Stimulated activated CD4-positive, alpha-beta T cell treated with anti-CD3 and anti-CD28 coated beads, TNF-alpha, amount 100 ng/mL, for 48 hours (primary cell): ENCODE results near the gene LARP1B.
"Not testable (repeated sequence)": the region's sequence is repeated elsewhere in the genome, so short reads cannot be mapped to it uniquely, and the experiment has no call there.

ENCODE experiments used
- DNase-seq, 3 donors: peaks; one replicate each; pipeline ENCODE4 v3.0.0-alpha.2; 2020; ENCODE audit warnings: low read depth in 3 of 3

The LARP1B gene

DNA sequence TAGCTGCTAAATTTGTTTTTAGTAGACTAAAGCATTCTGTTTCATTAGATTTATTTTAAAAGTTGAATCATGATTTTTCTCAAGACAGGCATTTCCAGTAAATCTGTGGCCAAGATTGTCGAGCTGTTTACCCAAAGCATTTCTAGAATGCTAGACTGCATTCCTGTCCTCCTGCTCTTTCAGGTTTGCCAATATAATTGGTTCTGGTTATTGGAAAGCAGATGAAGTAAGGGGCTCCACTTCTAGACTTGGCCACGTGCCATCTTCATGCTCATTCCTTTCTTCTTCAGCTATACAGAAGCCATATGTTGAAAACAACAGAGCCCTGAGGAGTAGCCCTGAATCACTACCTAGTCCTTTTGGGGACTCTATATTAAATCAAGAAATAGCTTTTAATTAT, 164.0 kb downstream of the LARP1B start:
- DNase-seq = no peak

DNA sequence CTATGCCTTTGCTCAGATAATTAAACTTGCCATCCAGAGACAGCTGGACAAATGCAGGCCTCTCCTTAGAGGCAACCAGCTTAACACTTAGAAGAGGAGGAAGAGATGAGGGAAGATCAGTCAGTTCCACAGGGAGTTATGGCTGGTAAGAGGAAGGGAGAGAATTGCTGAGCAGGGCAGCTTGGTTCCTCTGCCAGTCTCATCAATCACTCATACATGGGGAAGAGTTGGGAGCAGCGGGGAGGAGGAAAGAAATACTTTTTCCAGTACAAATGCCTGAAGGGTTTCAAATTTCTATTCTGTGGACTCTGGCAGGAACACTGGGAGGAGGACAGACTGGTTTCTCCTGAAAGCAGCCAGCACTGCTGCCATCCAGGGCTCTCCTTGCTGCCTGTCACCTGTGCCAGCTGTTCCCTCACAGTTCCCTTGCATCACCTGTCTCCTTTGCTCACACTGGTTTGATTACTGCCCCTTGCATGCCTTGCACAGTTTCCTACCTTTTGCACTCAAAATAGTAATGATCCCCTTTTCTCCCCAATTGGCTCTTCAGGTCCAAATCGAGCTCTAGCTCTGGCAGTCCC, 167.0 kb downstream of the LARP1B start:
- no peak for DNase-seq

DNA sequence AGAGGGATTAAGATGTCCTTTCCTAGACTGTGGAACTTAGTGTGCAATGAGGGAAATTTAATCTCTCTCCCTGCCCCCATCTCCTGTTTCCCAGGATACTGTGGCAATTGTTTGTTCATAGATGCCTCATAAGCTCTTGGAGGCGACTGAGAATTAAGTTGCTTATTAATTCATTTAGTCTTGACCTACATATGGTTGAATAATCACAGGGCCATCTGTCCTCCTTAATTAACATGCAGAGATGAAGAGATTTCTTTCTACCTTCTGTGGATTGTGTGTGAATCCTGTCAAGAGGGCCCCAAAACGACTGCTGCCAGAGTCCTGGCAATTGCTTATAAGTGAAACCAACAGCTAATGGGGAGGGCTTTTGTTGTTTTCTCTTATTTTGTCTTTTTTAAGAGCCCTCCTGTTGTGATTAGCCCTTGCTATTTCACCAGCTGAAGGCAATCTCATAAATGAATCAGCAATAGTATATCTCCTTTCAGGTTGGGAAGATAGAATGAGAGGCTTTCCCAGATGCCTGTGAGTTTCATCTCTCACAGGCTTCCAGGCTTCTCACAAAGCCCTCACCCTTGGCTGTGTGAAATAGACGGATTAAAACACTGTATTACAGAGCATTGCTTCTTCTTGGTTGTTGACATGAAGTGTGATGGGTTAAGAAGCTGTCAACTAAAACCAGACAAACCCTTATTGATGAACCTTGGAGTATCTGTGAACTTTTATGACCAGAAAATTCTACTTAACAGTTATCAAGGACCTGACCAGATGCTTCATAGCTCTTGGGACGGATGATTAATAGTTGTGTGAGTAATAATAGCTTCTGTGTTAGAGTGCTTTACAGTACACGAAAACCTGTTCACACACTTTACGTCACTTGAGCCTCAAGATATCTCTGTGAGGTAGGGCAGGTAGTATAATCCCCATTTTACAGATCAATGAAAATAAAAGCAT, 168.0 kb downstream of the LARP1B start:
- DNase-seq = no peak

DNA sequence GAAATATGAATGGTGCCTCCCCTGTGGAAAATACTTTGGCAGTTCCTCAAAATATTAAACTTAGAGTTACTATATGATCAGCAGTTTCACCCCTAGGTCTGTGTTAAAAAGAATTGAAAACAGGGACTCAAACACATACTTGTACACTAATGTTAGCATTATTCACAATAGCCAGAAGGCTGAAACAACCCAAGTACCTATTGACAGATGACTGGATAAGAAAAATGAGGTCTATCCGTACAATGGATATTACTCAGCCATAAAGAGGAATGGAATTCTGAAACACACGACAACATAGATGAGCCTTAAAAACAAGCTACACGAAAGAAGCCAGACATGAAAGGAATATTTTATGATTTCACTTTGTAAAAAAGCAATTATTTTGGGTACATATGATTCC, 171.6 kb downstream of the LARP1B start:
- no peak for DNase-seq

DNA sequence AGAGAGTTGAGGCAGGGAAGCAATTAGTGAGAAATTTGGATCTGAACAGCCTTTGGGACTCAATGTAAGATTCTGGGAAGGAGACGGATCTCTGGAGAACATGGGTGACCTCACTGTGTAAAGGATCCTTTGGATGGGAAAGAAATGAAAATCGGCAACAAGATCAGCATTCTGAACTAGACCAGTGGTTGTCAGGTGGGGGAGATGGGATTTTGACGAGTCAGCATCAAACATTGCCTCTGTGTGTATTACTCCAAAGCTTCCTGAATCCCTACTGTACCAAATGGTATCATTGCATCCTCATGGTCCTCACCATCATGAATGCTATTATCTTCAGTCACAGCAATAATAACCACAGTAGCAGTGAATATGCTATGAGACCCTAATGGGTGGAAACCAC, 173.7 kb downstream of the LARP1B start:
- DNase-seq = no peak

DNA sequence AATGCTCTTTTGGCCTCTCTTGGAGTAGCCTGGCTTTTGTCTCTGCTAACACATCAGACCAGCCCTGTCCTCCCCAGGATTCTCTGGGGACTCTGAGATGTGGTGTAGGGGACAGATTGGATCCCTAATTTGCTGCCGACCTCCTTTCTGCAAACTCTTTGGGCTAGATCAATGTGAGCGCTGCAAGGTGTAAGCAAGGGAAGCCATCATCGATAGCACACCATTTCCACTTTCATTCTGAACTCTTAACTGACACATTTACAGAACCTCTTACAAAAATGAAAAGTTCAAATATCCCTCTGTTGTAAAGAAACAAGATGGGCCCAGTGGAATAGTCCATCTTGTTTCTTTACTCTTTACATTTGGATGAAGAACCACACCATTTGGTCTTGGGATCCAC, 179.9 kb downstream of the LARP1B start:
- no peak for DNase-seq

DNA sequence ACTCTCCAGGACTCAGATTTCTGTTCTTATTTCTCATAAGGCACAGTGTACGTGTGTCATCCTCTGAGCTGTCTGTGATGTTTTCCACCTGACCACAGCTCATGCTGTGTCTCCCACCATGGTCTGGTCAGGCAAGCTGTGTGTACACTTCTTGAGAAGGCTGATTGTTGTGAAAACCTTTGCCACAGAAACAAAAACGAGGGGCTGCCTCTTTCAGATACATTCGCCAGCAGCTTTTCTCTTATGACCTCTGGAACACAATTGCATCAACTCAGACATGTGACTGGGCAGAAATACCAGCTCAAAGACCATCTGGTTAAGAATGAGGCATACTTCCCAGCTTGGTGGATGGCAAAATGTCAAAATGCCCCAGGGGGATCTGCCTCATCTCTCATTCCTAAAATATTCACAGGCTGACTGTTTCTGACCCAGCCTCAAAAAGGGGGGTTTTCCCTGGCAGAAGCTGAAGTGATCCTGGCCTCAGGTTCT, 180.4 kb downstream of the LARP1B start:
- DNase-seq = no peak

DNA sequence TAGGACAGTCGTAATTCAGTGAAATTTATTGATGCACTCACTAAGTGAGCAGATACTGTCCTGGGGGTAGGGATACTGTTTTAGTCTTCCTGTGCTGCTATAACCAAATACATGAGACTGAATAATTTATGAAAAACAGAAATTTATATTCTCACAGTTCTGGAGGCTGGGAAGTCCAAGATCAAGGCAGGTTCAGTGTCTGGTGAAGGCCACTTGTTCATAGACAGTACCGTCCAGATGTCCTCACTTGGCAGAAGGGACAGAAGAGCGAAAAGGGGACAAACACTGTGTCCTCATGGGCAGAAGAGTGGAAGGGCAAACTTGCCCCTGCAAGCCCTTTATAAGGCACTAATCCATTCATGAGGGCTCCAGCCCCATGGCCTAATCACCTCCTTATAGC, 180.9 kb downstream of the LARP1B start:
- DNase-seq = no peak

DNA sequence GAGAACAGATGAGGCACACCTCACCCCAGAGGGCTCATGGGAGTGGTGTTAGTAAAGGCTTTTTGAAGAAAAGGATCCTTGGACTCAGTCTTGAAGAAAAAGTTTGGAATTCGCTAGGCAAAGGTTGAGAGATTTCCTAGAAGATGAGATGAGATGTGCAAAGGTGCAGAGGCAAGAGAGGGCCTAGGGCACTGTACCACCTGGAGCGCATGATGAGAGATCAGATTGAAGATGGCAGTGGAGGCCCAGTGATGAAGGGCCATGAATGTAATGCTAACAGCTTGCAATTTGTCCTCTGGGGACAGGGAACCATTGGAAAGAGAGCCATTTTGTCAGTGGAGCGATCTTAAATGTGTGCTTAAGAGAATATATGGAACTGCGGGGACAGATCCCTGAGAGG, 181.5 kb downstream of the LARP1B start:
- DNase-seq = no peak

DNA sequence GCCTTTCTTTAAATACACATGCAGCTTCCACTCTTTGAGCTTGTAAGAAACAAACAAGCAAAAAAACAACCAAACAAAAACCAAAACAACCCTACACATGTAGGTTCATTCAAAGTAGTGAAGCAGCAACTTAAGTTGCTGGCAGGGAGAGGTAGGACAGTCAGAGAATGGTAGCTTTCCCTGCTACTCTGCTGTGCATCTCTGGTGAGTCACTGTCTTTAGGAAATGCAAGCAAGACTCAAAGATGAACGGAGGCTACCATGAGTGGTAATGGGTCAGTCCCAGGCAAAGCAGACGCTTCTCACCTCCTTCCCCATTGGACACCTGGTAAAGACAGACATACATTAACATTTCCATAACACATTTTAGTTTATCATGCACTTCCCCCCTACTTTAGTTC, 183.3 kb downstream of the LARP1B start:
- no peak for DNase-seq

DNA sequence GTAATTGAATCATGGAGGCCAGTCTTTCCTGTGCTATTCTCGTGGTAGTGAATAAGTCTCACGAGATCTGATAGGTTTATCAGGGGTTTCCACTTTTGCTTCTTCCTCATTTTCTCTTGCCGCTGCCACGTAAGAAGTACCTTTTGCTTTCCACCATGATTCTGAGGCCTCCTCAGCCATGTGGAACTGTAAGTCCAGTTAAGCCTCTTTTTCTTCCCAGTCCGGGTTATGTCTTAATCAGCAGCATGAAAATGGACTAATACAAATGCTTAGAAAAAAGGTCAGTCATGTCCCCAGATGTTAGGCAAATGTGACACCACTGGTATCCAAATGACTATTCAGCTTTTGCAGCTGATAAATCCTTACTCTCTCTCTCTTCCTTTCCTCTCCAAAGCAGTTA, 184.3 kb downstream of the LARP1B start:
- DNase-seq = not testable (repeated sequence)

DNA sequence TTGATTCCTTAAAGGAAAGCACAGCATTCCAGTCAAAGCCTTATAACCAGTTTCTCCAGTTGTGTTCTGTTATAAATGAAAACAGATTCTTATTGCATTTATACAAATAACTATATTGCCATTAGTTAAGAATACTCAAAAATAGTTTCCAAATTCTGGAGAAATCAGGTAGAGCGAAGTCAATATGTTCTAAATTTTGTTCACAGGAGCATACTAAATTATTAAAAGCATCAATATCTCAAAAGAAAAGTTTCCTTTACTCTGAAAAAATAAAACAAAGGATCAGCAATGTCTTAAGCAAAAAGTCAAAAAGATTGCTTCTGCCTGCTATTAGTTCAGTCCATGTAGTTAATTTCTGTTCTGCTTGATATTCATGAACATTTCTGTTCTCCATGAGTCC, 186.8 kb downstream of the LARP1B start:
- no peak for DNase-seq

DNA sequence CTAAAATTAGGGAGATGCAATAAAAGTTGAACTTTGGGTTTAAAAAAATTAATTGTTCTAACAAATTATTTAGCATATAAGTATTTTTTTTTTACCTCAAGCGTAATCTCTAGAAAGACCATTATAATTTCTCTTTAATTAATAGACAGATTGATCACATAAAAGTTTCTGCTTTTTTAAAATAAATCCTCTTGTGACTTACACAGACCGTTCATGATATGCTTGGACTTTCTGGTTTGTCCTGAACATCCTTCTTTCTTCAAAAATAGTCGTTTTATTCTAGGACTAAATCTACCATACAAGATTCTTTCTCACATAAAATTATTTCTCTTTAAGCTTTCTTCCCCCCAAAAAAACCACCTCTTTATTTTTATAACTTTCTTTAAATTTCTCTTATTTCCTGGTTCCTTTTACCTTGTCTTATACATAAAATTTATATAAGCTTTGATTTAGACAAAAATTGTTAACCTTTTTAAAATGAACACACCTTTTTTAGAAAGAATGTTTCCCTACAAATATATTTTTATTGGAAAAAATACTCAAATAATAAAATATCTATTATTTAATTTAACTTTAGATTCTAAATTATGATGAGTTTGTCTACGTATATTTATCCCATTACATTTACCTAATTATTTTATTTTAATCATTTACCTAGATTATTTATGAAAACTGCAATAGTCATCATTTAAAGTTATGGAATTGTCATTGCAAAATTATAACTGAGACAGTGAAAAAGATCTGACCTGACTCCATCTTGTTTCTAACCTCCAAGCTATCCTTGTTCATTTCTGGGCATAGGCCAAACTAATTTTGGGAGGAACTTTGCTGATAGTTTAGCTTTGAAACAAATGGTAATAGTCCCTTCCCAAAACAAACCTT, 188.9 kb downstream of the LARP1B start:
- DNase-seq = no peak

DNA sequence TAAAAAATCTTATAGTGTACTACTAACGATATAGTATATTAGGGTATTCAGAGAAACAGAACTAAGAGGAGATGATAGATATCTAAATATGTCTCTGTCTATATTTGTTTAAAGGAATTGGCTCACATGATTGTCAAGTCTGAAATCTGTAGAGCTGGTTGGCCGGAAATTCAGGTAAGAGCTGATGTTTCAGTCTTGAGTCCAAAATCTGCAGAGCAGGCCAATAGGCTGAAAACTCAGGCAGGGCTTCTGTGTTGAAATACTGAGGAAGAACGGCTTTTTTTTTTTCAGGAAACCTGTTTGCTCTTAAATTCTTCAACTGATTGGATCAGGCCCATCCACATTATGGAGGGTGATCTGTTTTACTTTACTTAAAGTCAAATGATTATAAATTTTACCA, 194.8 kb downstream of the LARP1B start:
- DNase-seq = no peak

DNA sequence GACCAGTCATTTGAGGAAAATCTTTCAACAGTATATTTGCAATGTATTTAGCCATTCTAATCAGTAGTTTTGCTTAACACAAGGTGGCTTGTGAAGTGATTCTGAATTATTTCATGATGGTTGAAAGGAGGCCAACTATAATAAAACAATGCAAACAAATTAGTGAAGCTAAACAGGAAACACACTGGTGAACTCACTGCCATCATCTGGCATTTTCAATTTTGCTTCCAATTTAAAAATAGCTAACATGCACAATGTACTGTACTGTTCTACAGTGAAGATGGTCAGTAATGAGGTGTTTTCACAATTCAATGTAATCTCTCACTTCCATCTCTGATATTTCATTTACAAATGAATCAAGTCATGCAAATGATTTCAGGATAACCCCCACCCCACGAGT, 195.4 kb downstream of the LARP1B start:
- DNase-seq = no peak

DNA sequence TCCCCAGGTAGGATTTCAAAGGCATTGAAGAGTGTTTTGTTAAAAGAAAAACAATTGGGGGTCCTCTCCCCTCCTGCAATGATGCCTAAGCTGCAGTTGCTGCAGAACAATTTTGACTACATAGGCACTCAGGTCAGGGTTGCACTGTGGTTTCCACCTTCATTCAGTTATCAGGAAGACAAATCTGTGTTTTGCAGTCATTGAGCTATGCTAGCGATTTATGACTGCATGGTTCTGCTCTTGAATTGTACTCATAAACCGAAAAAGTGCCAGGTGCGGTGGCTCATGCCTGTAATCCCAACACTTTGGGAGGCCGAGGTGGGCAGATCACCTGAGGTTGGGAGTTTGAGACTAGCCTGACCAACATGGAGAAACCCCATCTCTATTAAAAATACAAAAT, 197.1 kb downstream of the LARP1B start:
- not testable (repeated sequence) for DNase-seq

DNA sequence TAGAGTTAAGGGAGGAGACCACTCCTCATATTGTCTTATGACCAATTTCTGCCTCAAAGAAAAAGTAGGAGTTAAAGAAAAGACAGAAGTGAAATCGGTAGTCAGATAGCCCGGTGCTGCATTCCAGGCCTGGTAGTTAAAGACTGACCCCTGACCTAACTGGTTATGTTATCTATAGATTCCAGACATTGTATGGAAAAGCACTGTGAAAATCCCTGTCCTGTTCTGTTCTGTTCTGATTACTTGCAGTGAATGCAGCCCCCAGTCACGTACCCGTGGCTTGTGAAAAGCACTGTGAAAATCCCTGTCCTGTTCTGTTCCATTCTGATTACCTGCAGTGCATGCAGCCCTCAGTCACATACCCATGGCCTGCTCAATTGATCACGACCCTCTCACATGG, 198.8 kb downstream of the LARP1B start:
- DNase-seq = not testable (repeated sequence)
